Mesothelial cell of epicardium (in vitro differentiated cells): ENCODE measurements around the gene PAK3. TPM values are rescaled to one million over a fixed set of nuclear protein-coding genes. Genes with fewer than 3 reads are reported as not detected.
A peak's percentile ranks its signal among the peaks of the same experiment; 100 is the strongest.

Experiments used
- DNase-seq, 2 experiments: peaks; one replicate each; pipeline ENCODE4 v3.0.0; 2021; ENCODE audit warnings: low spot score in 2 of 2; ENCODE audit not compliant: unreplicated experiment in 2 of 2
- H3K27ac Mint-ChIP-seq: 2 replicates; pipeline ENCODE4 v1.8.0; 2021; ENCODE audit warnings: mixed read lengths
- H3K27me3 Mint-ChIP-seq: 2 replicates; pipeline ENCODE4 v1.8.0; 2021; ENCODE audit warnings: low read depth, mixed read lengths
- H3K36me3 Mint-ChIP-seq: 2 replicates; pipeline ENCODE4 v1.8.0; 2021; ENCODE audit warnings: mixed read lengths
- H3K4me1 Mint-ChIP-seq: 2 replicates; pipeline ENCODE4 v1.8.0; 2021; ENCODE audit warnings: mixed read lengths
- H3K4me3 Mint-ChIP-seq: 2 replicates; pipeline ENCODE4 v1.8.0; 2021; ENCODE audit warnings: mild to moderate bottlenecking, moderate library complexity, mixed read lengths
- H3K9me3 Mint-ChIP-seq: 2 replicates; pipeline ENCODE4 v1.8.0; 2021; ENCODE audit warnings: mixed read lengths
- total RNA-seq: library from RNA; stranded (reverse); gene quantifications from 3 replicates; pipeline ENCODE4 v1.2.1, GENCODE V29; 2021
- TF ChIP-seq, protein P1 (sequence below): fragments of 200-600 bp; sonication (generic); IDR thresholded peaks from one replicate; pipeline ENCODE4 v1.5.0; 2021; ENCODE audit warnings: antibody characterized with exemption; ENCODE audit not compliant: unreplicated experiment

PAK3 gene
- 4.0 to 4.2 TPM (median 4.2 TPM) in 3 replicates for total RNA-seq

DNA sequence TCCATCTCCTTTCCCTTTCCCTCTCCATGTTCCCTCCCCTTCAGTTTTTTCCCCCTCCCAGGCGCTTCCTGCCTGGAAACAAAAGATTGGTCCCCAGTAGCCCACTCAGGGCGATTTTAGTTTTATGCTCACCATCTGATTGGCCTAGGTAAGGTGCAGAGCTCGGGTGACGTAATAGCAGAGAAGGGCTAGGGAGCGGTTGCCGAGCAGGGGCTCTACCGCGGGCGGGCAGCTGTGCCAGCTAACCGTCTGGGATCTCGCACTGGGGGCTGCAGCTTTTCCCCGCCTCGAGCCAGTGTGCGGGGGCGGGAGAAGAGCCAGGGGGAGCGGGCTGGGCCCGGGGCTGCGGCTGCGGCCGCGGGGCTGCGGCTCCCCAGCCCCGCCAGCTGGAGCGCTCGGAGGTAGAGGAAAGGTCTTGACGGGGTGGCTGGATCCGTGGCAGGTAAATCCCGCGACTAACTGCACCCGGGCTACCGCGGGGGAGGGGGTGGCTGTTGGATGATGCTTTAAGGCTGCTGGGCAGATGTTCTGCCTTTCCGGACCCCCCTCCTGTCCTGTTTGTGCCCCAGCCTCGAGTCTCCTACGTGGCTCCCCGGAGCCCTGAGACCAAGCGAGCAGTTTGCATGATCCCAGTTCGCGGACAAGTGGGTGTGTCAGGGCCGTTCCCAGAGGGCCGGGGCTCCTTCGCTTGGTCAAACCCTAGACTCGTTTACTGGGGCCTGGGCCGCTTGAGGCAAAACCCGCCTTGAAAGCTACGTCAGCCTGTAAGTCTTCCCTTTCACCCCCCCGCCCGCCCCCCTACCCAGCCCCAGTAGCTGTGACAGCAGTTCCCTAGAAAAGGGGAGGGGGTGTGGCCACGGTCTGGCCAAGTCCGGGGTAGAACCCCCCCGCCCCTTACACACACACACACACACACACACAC lies at the start of gene PAK3:
Gene PAK3, plus strand, starts transcription at position 218 of the 922 bp plus-strand sequence. CDS start 26,913 bp downstream, outside the sequence.
- DNase-seq: peak; percentile 22 to 62
- peaks cover 10% of the 10 kb centered on the region for H3K4me1 Mint-ChIP-seq
- H3K27me3 Mint-ChIP-seq: peaks cover 70% of the 10 kb centered on the region
- H3K27ac Mint-ChIP-seq: no peak within 1 kb of the TSS
- no peaks in the 10 kb centered on the region for H3K36me3 Mint-ChIP-seq
- H3K4me3 Mint-ChIP-seq: peak within 1 kb of the TSS; percentile 72
- TF ChIP-seq, protein P1, sequence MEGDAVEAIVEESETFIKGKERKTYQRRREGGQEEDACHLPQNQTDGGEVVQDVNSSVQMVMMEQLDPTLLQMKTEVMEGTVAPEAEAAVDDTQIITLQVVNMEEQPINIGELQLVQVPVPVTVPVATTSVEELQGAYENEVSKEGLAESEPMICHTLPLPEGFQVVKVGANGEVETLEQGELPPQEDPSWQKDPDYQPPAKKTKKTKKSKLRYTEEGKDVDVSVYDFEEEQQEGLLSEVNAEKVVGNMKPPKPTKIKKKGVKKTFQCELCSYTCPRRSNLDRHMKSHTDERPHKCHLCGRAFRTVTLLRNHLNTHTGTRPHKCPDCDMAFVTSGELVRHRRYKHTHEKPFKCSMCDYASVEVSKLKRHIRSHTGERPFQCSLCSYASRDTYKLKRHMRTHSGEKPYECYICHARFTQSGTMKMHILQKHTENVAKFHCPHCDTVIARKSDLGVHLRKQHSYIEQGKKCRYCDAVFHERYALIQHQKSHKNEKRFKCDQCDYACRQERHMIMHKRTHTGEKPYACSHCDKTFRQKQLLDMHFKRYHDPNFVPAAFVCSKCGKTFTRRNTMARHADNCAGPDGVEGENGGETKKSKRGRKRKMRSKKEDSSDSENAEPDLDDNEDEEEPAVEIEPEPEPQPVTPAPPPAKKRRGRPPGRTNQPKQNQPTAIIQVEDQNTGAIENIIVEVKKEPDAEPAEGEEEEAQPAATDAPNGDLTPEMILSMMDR: no peak
- no peaks in the 10 kb centered on the region for H3K9me3 Mint-ChIP-seq

DNA sequence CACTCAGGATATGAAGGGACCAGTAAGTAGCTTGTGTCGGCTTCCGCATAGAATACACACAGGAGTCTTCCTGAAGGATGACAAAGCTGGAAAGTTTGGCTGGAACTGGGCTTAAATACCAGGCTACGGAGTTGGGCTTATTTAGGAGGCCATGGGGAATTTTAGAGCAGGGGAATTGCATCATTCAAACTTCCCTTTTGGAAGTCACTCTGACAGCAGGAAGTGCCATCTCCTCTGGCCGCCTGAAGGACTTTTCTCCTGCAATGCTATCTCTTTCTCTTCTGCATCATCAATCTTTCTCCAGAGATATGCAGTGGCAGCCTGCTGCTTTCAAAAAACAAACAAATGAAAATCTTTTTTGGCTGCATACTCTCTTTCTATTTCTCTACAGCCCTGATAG lies 48.4 kb upstream of the PAK3 start:
- no peak for DNase-seq
- H3K4me3 Mint-ChIP-seq: no peak overlapping the region
- no peaks in the 10 kb centered on the region for H3K9me3 Mint-ChIP-seq
- H3K27ac Mint-ChIP-seq: no peak overlapping the region
- H3K36me3 Mint-ChIP-seq: no peaks in the 10 kb centered on the region
- H3K27me3 Mint-ChIP-seq: peaks cover 4% of the 10 kb centered on the region
- TF ChIP-seq, protein P1: no peak
- H3K4me1 Mint-ChIP-seq: no peaks in the 10 kb centered on the region

DNA sequence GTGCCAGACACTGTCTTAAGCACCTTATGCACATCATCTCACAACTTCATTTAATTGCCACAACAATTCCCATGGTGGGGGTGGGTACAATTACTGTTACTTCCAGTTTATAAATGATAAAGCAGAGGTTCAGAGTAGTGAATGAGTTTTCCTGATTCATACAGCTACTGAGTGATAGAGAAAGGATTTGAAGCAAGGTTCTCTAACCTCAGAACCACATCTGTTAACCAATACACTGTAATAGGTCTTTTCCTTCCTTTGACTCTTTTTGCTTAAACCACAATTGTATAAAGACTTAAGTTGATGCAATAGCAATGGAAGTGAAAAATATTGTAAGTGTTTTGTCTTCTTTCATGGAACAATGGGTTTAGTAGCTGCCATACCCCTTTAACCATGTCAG lies 43.5 kb upstream of the PAK3 start:
- DNase-seq: no peak
- Mint-ChIP-seq H3K36me3 (no peaks in the 10 kb centered on the region), H3K4me1 (no peaks in the 10 kb centered on the region), H3K4me3 (no peak overlapping the region), H3K27ac (no peak overlapping the region), H3K27me3 (peaks cover 2% of the 10 kb centered on the region), H3K9me3 (no peaks in the 10 kb centered on the region)
- TF ChIP-seq, protein P1: no peak

GRCh38 chrX:111071542-111072277 lies 24.3 kb upstream of the PAK3 start:
- no peak overlapping the region for H3K4me3 Mint-ChIP-seq
- peaks cover 19% of the 10 kb centered on the region for H3K27me3 Mint-ChIP-seq
- H3K36me3 Mint-ChIP-seq: no peaks in the 10 kb centered on the region
- H3K9me3 Mint-ChIP-seq: peaks cover 13% of the 10 kb centered on the region
- no peak overlapping the region for H3K27ac Mint-ChIP-seq
- TF ChIP-seq, protein P1: no peak
- no peaks in the 10 kb centered on the region for H3K4me1 Mint-ChIP-seq
- no peak for DNase-seq

DNA sequence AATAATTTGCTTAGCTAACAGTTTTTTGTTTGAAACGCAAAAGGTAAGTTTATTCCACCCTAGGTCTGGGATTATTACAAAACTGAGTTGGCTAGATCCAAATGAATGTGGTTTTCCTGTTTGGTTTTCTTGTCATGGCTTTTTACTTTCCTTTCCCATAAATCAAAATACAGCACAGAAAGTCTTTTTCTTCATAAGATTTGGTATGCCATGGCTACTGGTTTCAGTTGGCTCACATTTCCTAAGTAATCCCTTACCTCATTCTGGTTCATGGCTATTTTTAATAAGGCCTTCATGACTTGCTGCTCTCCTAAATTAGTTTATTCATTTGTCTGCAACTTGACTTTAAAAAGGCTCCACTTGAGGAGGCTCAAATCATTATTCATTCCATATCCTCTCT lies 12.9 kb upstream of the PAK3 start:
- DNase-seq: no peak
- Mint-ChIP-seq H3K36me3 (no peaks in the 10 kb centered on the region), H3K27me3 (peaks cover 11% of the 10 kb centered on the region), H3K4me1 (peaks cover 9% of the 10 kb centered on the region), H3K4me3 (no peak overlapping the region), H3K27ac (no peak overlapping the region), H3K9me3 (no peaks in the 10 kb centered on the region)
- TF ChIP-seq, protein P1: no peak
